Measurements from ENCODE around the gene GLRA3.
"Not testable (repeated sequence)": the region's sequence is repeated elsewhere in the genome, so short reads cannot be mapped to it uniquely, and the experiment has no call there.

GLRA3 gene

DNA sequence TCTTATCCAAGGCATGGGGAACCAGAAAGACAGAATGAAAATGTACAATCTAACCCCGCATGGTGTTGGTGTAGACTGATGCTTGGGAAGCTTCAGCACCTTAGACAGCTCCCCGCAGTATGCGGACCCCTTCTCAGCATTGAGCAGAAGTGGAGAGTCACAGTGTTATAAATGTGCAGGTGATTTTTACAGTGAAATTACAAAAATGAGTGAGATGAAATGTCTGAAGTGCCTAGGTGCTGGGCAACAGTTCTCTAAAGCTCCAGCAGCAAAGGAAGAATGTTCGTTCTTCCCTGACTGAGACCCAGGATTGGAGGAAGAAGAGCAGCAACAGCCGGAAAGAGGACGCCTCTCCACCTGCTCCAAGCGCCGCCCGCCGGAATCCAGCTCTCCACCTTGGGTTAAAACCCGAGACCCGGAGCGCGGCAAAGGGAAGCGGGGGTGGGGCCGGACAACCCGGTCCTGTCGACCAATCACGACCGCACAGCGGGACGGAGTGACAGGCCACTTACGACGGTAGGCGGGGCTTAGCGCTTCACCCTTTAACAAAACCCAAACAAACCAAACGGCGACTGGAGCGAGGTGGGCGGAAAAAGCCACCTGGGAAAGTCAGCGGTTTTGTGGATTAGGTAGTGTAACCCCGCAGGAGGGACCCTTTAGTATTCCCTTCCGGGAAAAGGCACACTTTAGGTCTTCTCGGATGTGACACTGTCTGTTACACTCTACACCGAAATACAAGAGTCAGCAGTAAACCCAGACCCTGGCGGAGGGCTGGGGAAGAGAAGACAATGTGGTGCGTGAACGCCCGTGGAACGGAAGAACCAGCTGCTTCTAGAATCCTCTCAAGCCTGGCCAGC is at the start of gene GLRA3:
GLRA3 (minus strand) TSS at position 403 of the 857 bp plus-strand sequence. CDS start 436 bp downstream, outside the sequence.
- no peak for DNase-seq (ENCODE audit: low read depth in 2 of 2)

DNA sequence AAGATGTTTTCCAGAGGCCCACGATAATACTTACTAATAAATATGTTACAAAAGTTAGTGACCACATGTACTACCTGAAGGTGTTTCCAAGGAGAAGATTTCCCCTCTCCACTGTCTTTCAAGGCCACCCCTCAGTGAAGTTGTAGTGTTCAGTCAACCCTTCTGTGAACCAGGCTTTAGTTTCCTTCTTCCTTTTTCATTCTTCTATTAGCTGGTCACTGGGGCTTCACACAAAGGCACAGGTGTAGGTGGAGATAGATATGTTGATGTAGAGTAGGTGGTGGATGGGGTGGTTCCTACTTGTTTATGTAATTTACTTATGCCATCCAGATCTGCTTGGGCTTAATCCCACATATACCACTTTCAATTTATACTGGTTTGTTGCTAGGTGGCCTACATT is 45.9 kb upstream of the GLRA3 start:
- no peak for DNase-seq (ENCODE audit: low read depth in 2 of 2)

DNA sequence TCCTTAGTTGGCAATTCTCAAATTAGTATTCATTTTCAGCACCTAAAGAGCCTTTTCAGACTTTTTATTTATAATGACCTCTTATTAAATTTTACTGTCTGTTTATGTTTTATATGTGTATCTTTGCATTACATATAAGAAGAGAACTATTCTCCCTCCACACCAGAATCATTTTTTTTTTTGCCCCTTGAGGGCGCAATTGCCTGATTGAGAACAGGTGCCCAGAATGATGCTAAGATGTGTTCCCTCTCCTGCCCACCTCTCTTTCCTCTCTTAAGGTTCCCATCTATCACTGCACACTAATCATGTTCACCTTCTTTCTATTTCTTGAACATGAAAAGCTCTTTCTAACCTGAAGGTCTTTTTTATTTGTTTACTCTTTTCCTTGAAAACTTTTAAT is 44.9 kb upstream of the GLRA3 start:
- no peak for DNase-seq (ENCODE audit: low read depth in 2 of 2)

DNA sequence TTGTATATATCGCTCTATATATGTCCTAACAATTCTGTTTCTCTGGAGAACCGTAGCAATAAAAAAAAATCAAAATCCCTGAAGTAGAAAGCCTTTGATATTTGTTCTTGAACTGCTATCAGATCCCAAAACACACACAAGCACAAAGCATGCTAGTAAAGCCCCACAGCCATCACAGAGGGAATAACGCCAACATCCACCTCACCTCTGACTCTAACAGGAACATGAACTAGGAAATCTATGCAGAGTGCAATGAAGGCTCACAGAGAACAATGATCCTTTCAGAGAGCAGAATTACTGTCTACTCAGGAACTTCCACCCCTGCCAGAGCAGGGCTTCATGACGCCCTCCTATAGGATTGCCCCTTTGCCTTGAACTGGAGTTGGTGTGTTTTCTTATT is 44.1 kb upstream of the GLRA3 start:
- DNase-seq (ENCODE audit: low read depth in 2 of 2): not testable (repeated sequence)

DNA sequence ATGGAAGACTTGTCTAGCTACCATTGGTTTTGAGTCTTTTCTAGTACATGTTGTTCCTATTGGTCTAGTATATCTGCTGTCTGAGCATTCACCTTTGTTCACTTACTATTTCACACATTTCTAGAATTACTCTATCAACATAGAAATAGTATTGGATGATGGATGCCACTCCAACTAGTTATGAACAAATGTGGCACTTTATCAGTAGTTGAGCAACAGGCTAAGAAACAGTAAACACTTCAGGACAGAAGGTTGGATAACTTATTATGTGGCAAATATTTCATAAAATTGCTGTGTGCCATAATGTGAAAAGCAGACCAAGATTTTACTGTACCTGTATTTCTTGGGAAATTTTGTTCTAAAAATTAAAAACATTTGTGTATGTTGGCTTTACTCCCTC is 42.4 kb upstream of the GLRA3 start:
- DNase-seq (ENCODE audit: low read depth in 2 of 2): no peak

DNA sequence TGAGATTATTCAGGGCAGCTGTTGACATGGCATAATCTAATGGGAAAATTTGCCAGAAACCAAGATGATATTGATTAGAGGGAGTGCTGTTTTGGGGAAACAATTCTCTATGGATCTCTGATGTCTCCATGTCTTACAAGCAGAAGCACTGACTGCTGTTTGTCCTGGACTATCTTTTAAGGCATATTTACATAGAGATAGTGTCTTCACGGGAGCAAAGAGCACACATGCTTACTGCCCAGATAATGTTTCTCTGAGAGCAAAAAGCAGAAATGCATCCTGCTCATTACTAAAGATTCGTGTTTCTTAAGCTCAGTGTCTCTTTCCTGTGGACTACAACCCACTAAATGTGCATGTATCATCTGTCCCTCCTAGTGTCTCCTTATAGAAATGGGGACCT is 41.3 kb upstream of the GLRA3 start:
- no peak for DNase-seq (ENCODE audit: low read depth in 2 of 2)

DNA sequence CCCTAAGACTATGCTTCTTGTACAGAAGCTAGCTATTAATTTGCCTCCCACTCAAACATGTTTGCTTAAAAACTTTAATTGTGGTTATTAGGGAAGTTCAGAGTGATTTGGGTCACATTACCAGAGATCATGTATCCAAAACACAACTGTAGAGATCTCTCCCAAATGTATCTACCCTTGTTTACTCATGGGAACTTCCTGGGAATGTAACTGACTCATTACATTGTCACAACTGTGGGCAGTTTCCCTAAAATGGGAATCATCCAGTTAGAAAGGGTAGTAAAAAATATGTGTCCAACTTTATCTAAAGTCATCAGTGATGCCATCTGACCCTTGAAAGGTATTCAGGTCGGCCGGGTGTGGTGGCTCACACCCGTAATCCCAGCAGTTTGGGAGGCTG is 40.3 kb upstream of the GLRA3 start:
- no peak for DNase-seq (ENCODE audit: low read depth in 2 of 2)

DNA sequence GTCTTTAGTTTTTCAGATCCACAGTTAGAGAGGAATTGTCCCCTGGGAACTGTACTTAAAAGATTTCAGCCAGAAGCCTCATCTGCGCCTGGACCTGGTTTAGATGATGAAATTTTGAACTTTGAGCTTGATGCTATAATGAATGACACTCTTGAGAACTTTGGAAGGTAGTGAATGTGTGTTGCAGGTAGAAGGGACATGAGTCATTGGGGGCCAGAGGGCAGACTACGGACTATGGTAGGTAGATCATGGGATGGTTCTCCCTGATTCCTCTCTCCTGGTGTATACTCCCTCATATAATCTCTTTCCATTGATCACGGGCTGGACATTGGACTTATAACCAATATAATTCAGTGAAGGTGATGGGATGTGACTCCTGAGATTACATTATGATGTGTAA is 38.9 kb upstream of the GLRA3 start:
- no peak for DNase-seq (ENCODE audit: low read depth in 2 of 2)

DNA sequence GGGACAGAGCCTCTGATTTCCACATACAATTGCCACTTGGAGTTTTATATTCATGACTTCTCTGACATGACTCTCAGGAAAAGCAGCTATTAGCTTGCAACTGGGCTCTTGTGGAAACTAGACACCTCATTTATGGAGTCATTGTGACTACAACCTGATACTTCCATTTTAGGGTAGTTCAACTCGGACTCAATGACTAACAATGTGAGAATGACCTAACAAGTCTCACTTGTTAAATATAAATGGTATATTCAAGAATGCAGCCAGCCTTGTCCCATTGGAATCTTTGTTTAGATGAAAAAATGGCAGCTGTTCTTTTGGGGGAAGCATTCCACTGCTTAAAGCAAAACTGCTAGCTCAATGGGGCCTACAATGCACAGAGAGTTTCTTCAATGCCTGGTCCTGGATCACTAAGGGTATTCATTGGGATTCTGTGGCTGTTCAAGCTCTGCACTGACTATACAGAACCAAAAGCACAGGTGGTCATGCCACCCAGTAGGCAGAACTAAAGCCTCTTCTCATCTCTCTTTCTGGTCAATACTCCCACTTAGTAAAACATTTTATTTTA is 36.5 kb upstream of the GLRA3 start:
- no peak for DNase-seq (ENCODE audit: low read depth in 2 of 2)

DNA sequence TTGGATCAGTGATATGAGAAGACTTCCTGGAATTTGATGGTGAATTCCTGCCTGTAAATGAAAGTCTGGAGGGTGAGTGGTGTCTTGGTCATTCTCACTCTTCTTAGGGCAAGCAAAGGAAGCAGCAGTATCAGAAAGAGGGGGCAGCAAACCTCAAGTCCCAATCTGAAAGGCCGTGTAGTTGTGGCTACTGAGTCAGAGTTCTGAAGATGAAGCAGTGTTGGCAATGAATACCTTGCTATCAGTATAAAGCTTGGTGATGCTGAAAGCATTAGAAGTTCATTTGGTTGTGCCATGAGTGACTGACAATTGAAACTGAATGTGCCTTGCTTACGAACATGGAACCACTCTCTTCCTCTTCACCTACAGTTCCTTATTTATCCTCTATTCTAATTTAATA is 35.0 kb upstream of the GLRA3 start:
- no peak for DNase-seq (ENCODE audit: low read depth in 2 of 2)

DNA sequence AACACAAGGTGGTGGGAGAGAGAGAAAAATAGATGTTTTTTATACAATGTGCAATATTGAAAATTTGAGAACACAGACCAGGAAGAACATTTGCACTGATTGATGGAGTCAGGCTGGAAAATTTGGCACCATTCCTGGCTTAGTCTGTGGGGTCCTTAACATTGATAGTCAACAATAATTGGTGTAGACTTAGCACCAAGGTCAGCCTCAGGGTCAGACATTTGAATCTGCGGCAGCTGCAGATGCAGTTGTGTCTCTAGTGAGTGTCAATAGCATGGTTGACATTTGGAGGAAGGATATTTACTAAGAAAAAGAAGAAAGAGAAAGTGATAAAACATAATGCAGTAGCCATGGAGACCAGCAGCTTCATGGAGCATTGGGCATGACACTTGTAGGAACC is 31.5 kb upstream of the GLRA3 start:
- no peak for DNase-seq (ENCODE audit: low read depth in 2 of 2)

DNA sequence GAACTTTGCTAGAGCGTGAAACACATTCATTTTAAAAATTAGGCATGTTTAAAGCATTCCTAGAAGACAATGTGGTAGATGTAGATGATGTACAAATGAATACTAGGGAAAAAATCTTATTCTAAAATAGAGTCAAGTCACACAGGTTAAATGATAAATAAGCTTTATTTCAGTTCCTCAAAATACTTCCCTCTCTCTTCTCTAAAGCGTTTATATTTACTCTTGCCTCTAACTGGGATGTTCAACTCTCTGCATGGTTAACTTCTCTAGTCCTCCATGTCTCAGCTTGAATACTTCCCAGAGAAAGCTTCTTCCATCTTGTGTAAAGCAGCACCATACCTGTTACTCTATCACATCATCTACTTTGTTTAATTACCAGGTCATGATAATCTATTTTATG is 30.9 kb upstream of the GLRA3 start:
- DNase-seq (ENCODE audit: low read depth in 2 of 2): no peak

DNA sequence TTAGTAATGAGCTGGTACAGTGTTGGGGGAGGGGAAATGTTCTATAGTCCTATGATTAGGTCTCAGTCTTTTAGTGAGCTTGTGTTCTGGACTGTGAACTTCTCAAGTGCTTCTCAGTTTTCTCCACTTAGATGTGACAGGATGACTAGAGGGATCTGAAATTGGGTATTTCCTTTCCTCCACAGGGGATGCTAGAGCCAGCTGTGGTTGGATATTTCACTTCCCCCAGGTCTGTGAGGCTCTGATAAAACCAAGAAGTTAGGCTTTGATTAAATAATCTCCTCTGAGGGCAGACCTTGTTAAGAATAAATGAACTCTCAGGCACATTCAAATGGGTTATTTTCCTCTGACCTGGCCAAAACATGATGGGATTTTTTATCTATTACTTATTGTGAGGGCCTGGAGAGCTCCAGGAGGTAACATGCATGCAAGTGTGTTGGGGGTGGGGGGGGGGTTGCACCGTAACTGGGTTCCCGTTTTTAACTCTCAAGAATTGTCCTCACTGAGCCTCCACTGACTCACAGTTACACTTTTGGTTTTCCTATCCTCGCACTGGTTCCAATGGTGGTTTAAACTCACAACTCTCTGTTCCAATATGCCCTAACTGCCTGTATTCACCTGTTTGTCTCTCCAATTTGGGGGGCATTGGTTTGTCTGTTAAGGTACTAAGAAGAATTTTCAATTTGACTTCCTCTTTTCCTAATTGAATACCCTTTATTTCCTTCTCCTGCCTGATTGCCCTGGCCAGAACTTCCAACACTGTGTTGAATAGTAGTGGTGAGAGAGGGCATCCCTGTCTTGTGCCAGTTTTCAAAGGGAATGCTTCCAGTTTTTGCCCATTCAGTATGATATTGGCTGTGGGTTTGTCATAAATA is 28.1 kb upstream of the GLRA3 start:
- no peak for DNase-seq (ENCODE audit: low read depth in 2 of 2)

DNA sequence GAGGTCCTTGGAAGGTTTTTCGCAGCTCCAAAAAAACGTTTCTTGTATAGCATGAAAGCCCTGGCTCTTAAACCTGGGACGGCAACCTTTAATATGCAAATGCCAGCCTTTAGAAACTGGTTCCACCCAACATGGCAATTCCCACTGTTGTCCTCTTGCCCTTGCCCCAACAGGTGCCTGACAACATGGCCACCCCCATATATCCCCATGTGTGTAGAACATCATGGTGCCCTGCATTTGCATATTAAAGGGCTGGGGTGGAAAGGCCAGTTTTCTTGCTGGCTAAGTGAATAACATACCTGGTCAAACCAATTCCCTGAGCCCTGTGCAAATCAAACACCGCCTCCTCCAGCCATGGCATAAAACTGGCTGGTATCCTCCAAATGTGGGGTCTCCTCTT is 26.0 kb upstream of the GLRA3 start:
- DNase-seq (ENCODE audit: low read depth in 2 of 2): no peak

DNA sequence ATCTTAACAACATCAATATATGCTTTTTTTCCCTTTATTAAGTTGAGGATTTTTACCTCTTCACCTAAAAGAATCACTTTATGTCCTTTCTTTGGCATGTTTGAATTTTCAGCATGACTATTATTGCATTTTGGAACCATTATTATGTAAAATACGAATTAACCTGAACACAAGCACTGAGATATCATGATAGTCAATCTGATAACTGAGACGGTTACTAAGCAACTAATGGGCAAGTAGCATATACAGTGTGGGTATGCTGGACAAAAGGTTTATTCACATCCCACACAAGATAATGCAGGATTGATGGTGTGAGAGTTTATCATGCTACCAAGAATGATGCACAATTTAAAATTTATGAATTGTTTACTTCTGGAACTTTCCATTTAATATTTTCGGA is 24.6 kb upstream of the GLRA3 start:
- no peak for DNase-seq (ENCODE audit: low read depth in 2 of 2)

DNA sequence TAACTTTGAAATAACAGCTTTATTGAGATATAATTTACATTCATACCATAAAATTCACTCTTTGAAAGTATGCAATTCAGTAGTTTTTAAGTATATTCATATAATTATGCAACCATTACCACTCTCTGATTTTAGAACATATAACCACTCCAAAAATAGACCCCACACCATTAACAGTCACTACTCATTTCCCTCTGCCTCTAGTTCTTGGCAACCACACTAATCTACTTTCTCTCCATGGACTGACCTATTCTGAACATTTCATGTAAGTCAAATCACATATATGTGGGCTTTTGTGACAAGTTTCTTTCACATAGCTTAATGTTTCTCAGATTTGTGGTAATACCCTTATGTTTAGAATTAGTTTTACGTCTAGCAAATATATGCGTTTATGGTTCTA is 19.5 kb upstream of the GLRA3 start:
- no peak for DNase-seq (ENCODE audit: low read depth in 2 of 2)

DNA sequence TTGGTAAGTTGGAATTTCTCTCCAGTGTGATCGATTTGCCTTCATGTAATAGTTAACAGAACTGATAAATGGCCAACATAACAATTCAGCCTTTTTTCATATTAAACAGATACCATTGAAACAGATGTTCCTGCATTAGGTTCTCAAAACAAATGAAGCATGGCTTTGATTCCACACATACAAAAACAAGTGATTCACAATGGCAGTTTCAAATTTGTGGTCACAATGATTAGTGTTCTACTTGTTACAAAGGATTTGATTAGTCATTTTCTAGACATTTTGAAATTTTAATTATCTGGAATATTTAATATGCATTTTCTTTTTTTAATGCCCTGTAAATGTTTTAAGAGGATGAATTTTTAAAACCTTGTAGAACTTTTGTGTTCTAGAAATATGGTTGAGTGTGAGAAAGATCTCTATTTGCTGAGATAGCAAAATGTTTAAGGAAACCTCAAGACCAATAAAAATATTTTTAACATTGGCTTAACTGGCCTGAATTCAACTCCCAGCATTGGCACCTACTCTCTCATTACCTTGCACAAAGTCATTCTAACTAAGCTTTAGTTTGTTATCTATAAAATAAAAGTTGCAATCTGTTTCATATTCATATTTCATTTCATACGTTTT is 18.9 kb upstream of the GLRA3 start:
- DNase-seq (ENCODE audit: low read depth in 2 of 2): no peak

DNA sequence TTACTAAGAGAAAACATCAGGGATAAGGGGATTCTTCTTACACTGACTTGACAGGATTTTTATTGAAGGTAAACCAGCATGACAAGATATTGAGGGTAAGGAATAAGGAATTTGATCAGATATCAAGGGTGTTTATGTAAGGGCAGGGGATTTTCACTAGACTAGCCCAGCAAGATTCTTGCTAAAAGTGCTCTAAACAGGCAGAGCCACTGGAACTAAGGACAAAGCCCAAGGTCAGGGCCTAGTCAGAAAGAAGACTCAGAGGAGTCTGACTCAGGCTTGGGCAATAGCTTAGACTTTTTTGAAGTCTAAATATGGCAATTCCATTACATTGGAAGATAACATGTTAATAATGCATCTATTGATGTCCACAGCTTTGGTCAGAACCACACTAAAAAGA is 6.5 kb upstream of the GLRA3 start:
- no peak for DNase-seq (ENCODE audit: low read depth in 2 of 2)

DNA sequence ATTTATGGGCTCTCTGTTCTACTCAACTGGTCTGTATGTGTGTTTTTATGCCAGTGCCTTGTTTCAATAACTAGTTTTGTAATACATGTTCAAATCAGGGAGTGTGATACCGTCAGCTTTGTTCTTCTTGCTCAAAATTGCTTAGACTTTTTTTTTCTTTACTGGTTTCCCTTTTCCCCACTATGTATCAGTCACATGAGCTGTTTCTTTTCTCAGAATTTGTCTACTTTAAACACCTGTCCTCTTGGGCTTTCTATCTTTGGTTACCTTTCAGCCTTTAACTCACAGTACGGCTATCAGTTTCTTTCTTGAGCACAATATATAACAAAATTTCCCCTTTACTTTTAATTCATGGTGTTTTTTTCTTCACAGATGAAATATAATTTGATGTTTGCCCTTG is 5.4 kb upstream of the GLRA3 start:
- no peak for DNase-seq (ENCODE audit: low read depth in 2 of 2)

DNA sequence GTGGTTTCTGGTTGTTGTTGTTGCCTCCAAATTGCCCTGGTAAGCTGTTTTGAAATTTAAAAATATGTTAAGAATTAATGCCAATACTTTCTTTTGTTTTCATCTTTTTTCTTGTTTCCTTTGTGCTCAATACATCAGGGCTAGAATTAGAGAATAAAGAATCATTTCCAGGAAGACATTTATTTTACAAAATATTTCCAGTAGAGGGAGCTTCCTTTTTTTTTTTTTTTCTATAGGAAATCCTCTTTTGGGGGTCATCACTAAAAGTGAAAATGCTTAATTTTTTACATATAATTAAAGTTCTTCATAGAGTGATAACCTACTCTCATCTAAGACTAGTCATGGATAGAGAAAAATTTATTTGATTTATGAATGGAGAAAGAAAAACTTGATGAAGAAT is 2.4 kb downstream of the GLRA3 start:
- DNase-seq (ENCODE audit: low read depth in 2 of 2): no peak

DNA sequence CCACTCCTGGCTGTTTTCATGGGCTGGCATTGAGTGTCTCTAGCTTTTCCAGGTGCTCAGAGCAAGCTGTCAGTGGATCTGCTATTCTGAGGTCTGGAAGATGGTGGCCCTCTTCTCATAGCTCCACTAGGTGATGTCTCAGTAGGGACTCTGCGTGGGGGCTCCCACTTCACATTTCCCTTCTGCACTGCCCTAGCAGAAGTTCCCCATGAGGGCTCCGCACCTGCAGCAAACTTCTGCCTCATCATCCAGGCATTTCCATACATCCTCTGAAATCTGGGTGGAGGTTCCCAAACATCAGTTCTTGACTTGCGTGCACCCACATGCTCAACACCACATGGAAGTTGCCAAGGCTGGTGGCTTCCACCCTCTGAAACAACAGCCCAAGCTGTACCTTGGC is 13.8 kb downstream of the GLRA3 start:
- no peak for DNase-seq (ENCODE audit: low read depth in 2 of 2)

DNA sequence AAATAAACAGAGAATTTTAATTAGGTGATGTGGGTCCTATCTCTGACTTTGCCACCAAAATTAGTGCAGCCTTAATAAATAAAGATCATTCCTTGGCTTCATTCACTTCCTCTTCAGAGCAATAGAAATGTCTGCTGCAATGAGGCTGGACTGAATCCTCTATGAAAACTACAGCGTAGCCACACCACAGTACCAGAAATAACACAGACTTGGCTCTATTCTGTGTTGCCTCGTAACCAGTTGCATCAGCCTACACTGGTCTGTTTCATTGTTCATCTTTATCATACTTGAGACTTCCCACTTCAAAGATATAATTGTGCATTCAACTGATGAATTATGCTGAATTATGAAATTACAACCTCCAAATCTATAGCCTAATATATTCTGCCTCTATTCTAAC is 15.8 kb downstream of the GLRA3 start:
- DNase-seq (ENCODE audit: low read depth in 2 of 2): no peak

Data from stimulated activated CD8-positive, alpha-beta memory T cell treated with anti-CD3 and anti-CD28 coated beads, Interleukin-7, amount 100 ng/mL, for 1 hour (primary cell).